Liver (tissue), 9 donors: ENCODE data around the gene TSPAN17. TPM values are rescaled to one million over a fixed set of nuclear protein-coding genes. Genes with fewer than 3 reads are reported as not detected.
A peak's percentile ranks its signal among the peaks of the same experiment; 100 is the strongest.

Experiments
- DNase-seq: peaks from one replicate; pipeline ENCODE4 v3.0.0-alpha.2; 2017; ENCODE audit warnings: low spot score
- H3K27ac ChIP-seq, 2 donors: one replicate each; pipeline ENCODE4 v1.7.0; 2013; ENCODE audit warnings: inconsistent platforms in 2 of 2, low read length in 2 of 2, control low read depth in 1 of 2, low read depth in 1 of 2, mild to moderate bottlenecking in 1 of 2
- H3K27me3 ChIP-seq, 4 donors: one replicate each; pipeline versions ENCODE4 v1.6.1 to v1.7.0; 2013; ENCODE audit warnings: low read length in 3 of 4, inconsistent platforms in 1 of 4, mild to moderate bottlenecking in 1 of 4, moderate library complexity in 1 of 4; ENCODE audit not compliant: control insufficient read depth in 4 of 4, insufficient read depth in 4 of 4
- H3K36me3 ChIP-seq, 4 donors: one replicate each; pipeline versions ENCODE4 v1.6.1 to v1.7.0; 2013; ENCODE audit warnings: low read length in 3 of 4, mild to moderate bottlenecking in 3 of 4, low read depth in 1 of 4, moderate library complexity in 1 of 4; ENCODE audit not compliant: control insufficient read depth in 4 of 4, insufficient read depth in 3 of 4
- H3K4me1 ChIP-seq, 4 donors: one replicate each; pipeline versions ENCODE4 v1.6.1 to v1.7.0; 2013; ENCODE audit warnings: low read length in 3 of 4, mild to moderate bottlenecking in 3 of 4, moderate library complexity in 1 of 4; ENCODE audit not compliant: control insufficient read depth in 4 of 4, insufficient read depth in 4 of 4
- H3K4me3 ChIP-seq, 3 donors: one replicate each; pipeline versions ENCODE4 v1.6.1 to v1.7.0; 2013; ENCODE audit warnings: low read length in 3 of 3, control low read depth in 1 of 3, low read depth in 1 of 3, mild to moderate bottlenecking in 1 of 3
- H3K9ac ChIP-seq, 2 donors: one replicate each; pipeline ENCODE4 v1.7.0; 2013; ENCODE audit warnings: low read length in 2 of 2, mild to moderate bottlenecking in 2 of 2, moderate library complexity in 2 of 2, control low read depth in 1 of 2, low read depth in 1 of 2
- H3K9me3 ChIP-seq, 4 donors: one replicate each; pipeline versions ENCODE4 v1.6.1 to v1.7.0; 2013; ENCODE audit warnings: low read length in 3 of 4; ENCODE audit not compliant: control insufficient read depth in 4 of 4
- CTCF ChIP-seq: fragments of 150-350 bp; IDR thresholded peaks from 2 replicates; pipeline ENCODE4 v1.5.1; 2017; ENCODE audit warnings: improper control_type of control experiment, low read depth, low read length; ENCODE audit not compliant: missing input control
- EGR1 ChIP-seq, 2 donors: IDR thresholded peaks; 2 replicates each; pipeline ENCODE4 v1.6.1; 2016 to 2018; ENCODE audit warnings: antibody characterized with exemption in 2 of 2, low read depth in 2 of 2
- FOXA1 ChIP-seq: IDR thresholded peaks from 2 replicates; pipeline ENCODE4 v1.6.1; 2016; ENCODE audit warnings: antibody characterized with exemption
- FOXA2 ChIP-seq: IDR thresholded peaks from 2 replicates; pipeline ENCODE4 v1.6.1; 2016; ENCODE audit warnings: antibody characterized with exemption
- GABPA ChIP-seq, 2 donors: IDR thresholded peaks in 1 of 2; conservative IDR thresholded peaks in 1 of 2; 2 replicates each; pipeline ENCODE4 v1.6.1; 2016; ENCODE audit warnings: antibody characterized with exemption in 2 of 2, mild to moderate bottlenecking in 1 of 2, moderate library complexity in 1 of 2
- HNF4A ChIP-seq, 2 donors: conservative IDR thresholded peaks; 2 replicates each; pipeline ENCODE4 v1.6.1; 2016; ENCODE audit warnings: antibody characterized with exemption in 2 of 2, mild to moderate bottlenecking in 2 of 2
- HNF4G ChIP-seq: IDR thresholded peaks from 2 replicates; pipeline ENCODE4 v1.6.1; 2016; ENCODE audit warnings: antibody characterized with exemption
- NR2F2 ChIP-seq: IDR thresholded peaks from 2 replicates; pipeline ENCODE4 v1.6.1; 2016; ENCODE audit warnings: antibody characterized with exemption
- RAD21 ChIP-seq, 2 donors: IDR thresholded peaks; 2 replicates each; pipeline ENCODE4 v1.6.1; 2016; ENCODE audit warnings: antibody characterized with exemption in 2 of 2, mild to moderate bottlenecking in 2 of 2
- REST ChIP-seq: IDR thresholded peaks from 2 replicates; pipeline ENCODE4 v1.6.1; 2016; ENCODE audit warnings: antibody characterized with exemption, mild to moderate bottlenecking
- RXRA ChIP-seq, 2 donors: IDR thresholded peaks; 2 replicates each; pipeline ENCODE4 v1.6.1; 2017 to 2018; ENCODE audit warnings: antibody characterized with exemption in 2 of 2, mild to moderate bottlenecking in 1 of 2
- TAF1 ChIP-seq: conservative IDR thresholded peaks from 2 replicates; pipeline ENCODE4 v1.6.1; 2016; ENCODE audit warnings: antibody characterized with exemption, mild to moderate bottlenecking
- YY1 ChIP-seq: IDR thresholded peaks from 2 replicates; pipeline ENCODE4 v1.6.1; 2016; ENCODE audit warnings: antibody characterized with exemption, mild to moderate bottlenecking
- ZBTB33 ChIP-seq: IDR thresholded peaks from 2 replicates; pipeline ENCODE4 v1.6.1; 2016; ENCODE audit warnings: antibody characterized with exemption
- WGBS: extraction: QIAGEN DNeasy Blood & Tissue Kit; methylation state at CpG from one replicate; pipeline ENCODE4 v1.1.7; 2013; 5-methylcytosine and 5-hydroxymethylcytosine counted together
- polyA plus RNA-seq, 2 donors: library from polyadenylated mRNA; stranded (reverse) in 1 of 2; unstranded in 1 of 2; fragments of 200-250 nt in 1 of 2; fragments of >200 nt in 1 of 2; fragmentation: Nextera tagmentation in 1 of 2; extraction: Ambion mirVana in 1 of 2; gene quantifications; one replicate each; pipeline versions ENCODE4 v1.2.1 to v1.2.3, GENCODE V29; 2013 to 2015
- total RNA-seq, 2 donors: library from RNA; depleted of rRNA; stranded (reverse); fragments of >200 nt; gene quantifications; one replicate each; pipeline ENCODE4 v1.2.3, GENCODE V29; 2014
- TF ChIP-seq, protein P1 (sequence below): IDR thresholded peaks from 2 replicates; pipeline ENCODE4 v1.6.1; 2016; ENCODE audit warnings: antibody characterized with exemption
- TF ChIP-seq, protein P2 (sequence below): IDR thresholded peaks from 2 replicates; pipeline ENCODE4 v1.6.1; 2016; ENCODE audit warnings: antibody characterized with exemption
- donor health status: healthy.
- donor health status: healthy.
- donor health status: healthy.
- donor health status: healthy.
- donor health status: healthy.

Gene TSPAN17
- total and polyA plus RNA-seq, 4 donors: 5.7 to 43.4 (median 16.2) TPM

GRCh38 chr5:176647843-176648473 lies 674 bp downstream of the TSPAN17 start:
- Histone ChIP-seq H3K27ac (no peak overlapping the region), H3K4me1 (peaks cover 5 to 18% (median 14%) of the 10 kb centered on the region in 4 donors)
- TF ChIP-seq REST: no peak
- TF ChIP-seq, protein P1, sequence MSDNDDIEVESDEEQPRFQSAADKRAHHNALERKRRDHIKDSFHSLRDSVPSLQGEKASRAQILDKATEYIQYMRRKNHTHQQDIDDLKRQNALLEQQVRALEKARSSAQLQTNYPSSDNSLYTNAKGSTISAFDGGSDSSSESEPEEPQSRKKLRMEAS: no peak
- TF ChIP-seq CTCF: no peak
- TF ChIP-seq FOXA2: no peak
- no peak for TF ChIP-seq HNF4G
- no peak for TF ChIP-seq HNF4A (conservative IDR thresholded peaks at IDR 0.05)
- TF ChIP-seq NR2F2: no peak
- no peak for TF ChIP-seq RAD21 (IDR thresholded peaks at IDR 0.05)

GRCh38 chr5:176648474-176649194 lies 1.4 kb downstream of the TSPAN17 start:
- H3K4me1 ChIP-seq: peaks cover 5 to 18% (median 14%) of the 10 kb centered on the region in 4 donors
- no peaks in the 10 kb centered on the region for H3K9me3 ChIP-seq
- no peak for TF ChIP-seq NR2F2
- TF ChIP-seq ZBTB33: no peak
- TF ChIP-seq EGR1 (IDR thresholded peaks at IDR 0.05; ENCODE audit: low read depth in 2 of 2): no peak
- TF ChIP-seq, protein P2, sequence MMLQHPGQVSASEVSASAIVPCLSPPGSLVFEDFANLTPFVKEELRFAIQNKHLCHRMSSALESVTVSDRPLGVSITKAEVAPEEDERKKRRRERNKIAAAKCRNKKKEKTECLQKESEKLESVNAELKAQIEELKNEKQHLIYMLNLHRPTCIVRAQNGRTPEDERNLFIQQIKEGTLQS: no peak
- TF ChIP-seq CTCF: no peak
- no peak for TF ChIP-seq GABPA (IDR thresholded peaks at IDR 0.05 in 1 of 2, conservative IDR thresholded peaks at IDR 0.05 in 1 of 2)
- TF ChIP-seq RXRA (IDR thresholded peaks at IDR 0.05): no peak
- no peak for TF ChIP-seq TAF1
- TF ChIP-seq FOXA1: no peak
- TF ChIP-seq YY1: no peak
- TF ChIP-seq, protein P1: no peak
- TF ChIP-seq RAD21 (IDR thresholded peaks at IDR 0.05): no peak
- H3K27ac ChIP-seq: no peak overlapping the region
- H3K9ac ChIP-seq: no peak overlapping the region
- 84% methylated on average over 15 of the region's 15 CpGs for WGBS
- H3K4me3 ChIP-seq: peak overlapping the region in 1 of 3 donors; percentile 83
- peak; percentile 69 for DNase-seq
- H3K36me3 ChIP-seq: peaks cover 0 to 7% (median 1%) of the 10 kb centered on the region in 4 donors
- H3K27me3 ChIP-seq: no peaks in the 10 kb centered on the region

More at GRCh38 chr5:176647843-176648473, 674 bp downstream of the TSPAN17 start:
- Histone ChIP-seq H3K9ac (peak overlapping the region; percentile 4 to 72), H3K36me3 (peaks cover 0 to 4% (median 0%) of the 10 kb centered on the region in 4 donors), H3K9me3 (no peaks in the 10 kb centered on the region), H3K27me3 (no peaks in the 10 kb centered on the region), H3K4me3 (peak overlapping the region; percentile 53 to 83 (median 71))
- WGBS: 28% methylated on average over 20 of the region's 20 CpGs
- peak; percentile 80 for DNase-seq
